ENCODE measurements around the gene HSD11B1. TPM values are rescaled to one million over a fixed set of nuclear protein-coding genes. Genes with fewer than 3 reads are reported as not detected.

Gene HSD11B1
- total RNA-seq, 1 donor from 2014 or later: not detected

DNA sequence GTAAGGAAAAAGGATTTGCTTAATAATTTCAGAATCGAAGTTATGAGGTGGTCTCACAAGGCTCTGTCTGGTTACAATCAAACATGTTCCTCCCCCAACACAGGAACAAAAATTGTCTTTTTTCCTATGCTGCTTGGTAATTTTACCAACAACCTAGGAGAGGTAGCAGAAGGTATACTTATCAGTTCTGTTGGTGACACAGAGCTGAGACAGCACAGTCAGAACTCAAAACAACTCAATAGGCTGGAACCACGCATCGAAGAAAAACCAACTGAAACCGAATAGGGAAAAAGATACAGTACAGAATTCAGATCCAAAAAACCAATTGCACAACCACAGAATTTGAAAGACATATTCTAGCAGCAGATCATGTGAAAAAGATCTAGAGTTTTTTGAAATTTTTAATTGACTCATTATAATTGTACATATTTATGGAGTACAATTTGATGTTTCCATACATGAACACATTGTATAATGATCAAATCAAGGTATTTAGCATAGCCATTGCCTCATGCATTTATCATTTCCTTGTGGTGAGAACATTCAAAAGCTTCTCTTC lies 25.6 kb upstream of the HSD11B1 start:
- no peak for DNase-seq (ENCODE audit: low read depth, low spot score)
- TF ChIP-seq, protein P1, sequence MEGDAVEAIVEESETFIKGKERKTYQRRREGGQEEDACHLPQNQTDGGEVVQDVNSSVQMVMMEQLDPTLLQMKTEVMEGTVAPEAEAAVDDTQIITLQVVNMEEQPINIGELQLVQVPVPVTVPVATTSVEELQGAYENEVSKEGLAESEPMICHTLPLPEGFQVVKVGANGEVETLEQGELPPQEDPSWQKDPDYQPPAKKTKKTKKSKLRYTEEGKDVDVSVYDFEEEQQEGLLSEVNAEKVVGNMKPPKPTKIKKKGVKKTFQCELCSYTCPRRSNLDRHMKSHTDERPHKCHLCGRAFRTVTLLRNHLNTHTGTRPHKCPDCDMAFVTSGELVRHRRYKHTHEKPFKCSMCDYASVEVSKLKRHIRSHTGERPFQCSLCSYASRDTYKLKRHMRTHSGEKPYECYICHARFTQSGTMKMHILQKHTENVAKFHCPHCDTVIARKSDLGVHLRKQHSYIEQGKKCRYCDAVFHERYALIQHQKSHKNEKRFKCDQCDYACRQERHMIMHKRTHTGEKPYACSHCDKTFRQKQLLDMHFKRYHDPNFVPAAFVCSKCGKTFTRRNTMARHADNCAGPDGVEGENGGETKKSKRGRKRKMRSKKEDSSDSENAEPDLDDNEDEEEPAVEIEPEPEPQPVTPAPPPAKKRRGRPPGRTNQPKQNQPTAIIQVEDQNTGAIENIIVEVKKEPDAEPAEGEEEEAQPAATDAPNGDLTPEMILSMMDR (conservative IDR thresholded peaks at IDR 0.05): no peak
- Mint-ChIP-seq H3K9me3 (no peaks in the 10 kb centered on the region), H3K27ac (ENCODE audit: unreplicated experiment) (no peak overlapping the region), H3K36me3 (ENCODE audit: low read depth) (no peaks in the 10 kb centered on the region), H3K4me1 (peaks cover 18% of the 10 kb centered on the region), H3K27me3 (ENCODE audit: low read depth) (peaks cover 88% of the 10 kb centered on the region), H3K4me3 (no peak overlapping the region)

DNA sequence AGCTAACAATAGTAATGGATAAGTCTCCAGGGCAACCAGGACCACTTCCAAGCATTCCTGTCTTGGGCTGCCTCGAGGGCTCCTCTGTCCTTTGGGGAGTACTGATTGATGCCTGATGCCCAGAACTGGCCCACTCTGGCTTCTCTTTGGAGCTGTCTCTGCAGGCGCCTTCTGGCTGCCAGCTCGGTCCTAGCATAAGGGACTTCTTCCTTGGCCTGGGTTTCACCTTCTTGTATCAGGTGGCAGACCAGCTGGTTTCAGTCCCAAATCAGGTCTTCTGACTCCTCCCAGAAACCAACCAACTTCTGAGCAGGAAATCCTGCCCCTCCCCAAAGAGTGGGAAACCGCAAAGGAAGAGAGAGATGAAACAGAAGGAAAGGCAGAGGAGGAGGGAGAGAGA lies 18.8 kb upstream of the HSD11B1 start:
- Mint-ChIP-seq H3K27me3 (ENCODE audit: low read depth) (peaks cover 37% of the 10 kb centered on the region), H3K4me1 (no peaks in the 10 kb centered on the region), H3K36me3 (ENCODE audit: low read depth) (no peaks in the 10 kb centered on the region), H3K27ac (ENCODE audit: unreplicated experiment) (no peak overlapping the region), H3K9me3 (no peaks in the 10 kb centered on the region), H3K4me3 (no peak overlapping the region)
- TF ChIP-seq, protein P1 (conservative IDR thresholded peaks at IDR 0.05): no peak
- DNase-seq (ENCODE audit: low read depth, low spot score): no peak

DNA sequence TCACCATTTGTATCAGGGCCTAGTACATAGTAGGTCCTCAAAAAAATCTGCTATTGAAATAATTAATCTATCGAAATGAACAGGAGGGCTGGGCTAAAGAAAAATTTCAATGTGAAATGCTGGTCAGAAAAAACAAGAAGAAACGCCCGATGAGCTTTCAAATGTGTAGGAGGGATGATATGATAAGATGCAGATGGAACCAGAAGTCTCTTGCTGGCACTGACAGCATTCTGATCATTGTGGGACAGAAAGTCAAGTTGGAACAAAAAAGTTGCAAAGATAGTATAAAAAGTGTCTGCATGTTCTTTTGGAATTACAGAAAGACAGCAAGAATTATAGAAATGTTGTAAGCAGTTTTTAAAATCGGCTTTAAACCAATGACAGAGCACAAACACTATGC lies 18.3 kb upstream of the HSD11B1 start:
- no peak overlapping the region for H3K27ac Mint-ChIP-seq (ENCODE audit: unreplicated experiment)
- H3K4me1 Mint-ChIP-seq: no peaks in the 10 kb centered on the region
- no peak overlapping the region for H3K4me3 Mint-ChIP-seq
- DNase-seq (ENCODE audit: low read depth, low spot score): no peak
- TF ChIP-seq, protein P1 (conservative IDR thresholded peaks at IDR 0.05): no peak
- no peaks in the 10 kb centered on the region for H3K9me3 Mint-ChIP-seq
- no peaks in the 10 kb centered on the region for H3K36me3 Mint-ChIP-seq (ENCODE audit: low read depth)
- H3K27me3 Mint-ChIP-seq (ENCODE audit: low read depth): peaks cover 37% of the 10 kb centered on the region

DNA sequence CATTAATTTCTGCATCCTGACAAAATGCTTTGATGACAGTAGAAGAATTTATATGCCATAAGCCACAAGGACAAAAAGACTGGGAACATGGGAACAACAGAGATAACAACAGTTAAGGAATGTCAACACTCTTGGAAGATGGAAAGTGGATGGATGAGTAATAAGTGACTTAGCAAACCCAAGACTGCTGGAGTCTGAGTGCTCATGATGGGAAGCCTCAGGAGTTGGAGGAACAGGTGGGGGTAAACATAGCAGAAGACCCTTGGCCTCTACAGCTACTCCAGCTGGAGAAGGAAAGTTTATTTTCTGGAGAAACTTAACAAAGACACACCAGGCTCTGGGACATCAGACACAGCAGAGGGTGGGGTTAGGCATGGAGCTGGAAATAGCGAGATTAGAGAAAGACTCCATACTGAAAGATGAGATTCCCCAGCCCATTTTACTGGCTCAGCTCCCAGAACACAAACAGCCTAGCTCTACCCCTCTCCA lies 15.9 kb upstream of the HSD11B1 start:
- TF ChIP-seq, protein P1 (conservative IDR thresholded peaks at IDR 0.05): no peak
- Mint-ChIP-seq H3K9me3 (no peaks in the 10 kb centered on the region), H3K27me3 (ENCODE audit: low read depth) (peaks cover 31% of the 10 kb centered on the region), H3K4me1 (no peaks in the 10 kb centered on the region), H3K36me3 (ENCODE audit: low read depth) (no peaks in the 10 kb centered on the region), H3K4me3 (no peak overlapping the region), H3K27ac (ENCODE audit: unreplicated experiment) (no peak overlapping the region)
- DNase-seq (ENCODE audit: low read depth, low spot score): no peak

DNA sequence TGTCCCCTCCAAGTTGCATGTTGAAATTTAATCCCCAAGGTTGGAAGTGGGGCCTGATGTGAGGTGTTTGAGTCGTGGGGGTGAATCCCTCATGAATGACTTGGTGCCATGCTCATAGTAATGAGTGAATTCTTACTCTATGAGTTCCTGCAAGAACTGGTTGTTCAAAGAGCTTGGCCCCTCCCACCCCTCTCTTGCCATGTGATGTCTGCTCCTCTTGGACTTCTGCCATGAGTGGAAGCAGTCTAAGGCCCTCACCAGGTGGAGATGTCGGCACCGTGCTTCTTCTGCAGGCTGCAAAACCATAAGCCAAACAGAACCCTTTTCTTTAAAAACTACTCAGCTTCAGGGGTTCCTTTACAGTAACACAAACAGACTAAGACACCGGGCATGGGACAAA lies 15.2 kb upstream of the HSD11B1 start:
- TF ChIP-seq, protein P1 (conservative IDR thresholded peaks at IDR 0.05): no peak
- no peaks in the 10 kb centered on the region for H3K36me3 Mint-ChIP-seq (ENCODE audit: low read depth)
- no peak overlapping the region for H3K27ac Mint-ChIP-seq (ENCODE audit: unreplicated experiment)
- H3K4me1 Mint-ChIP-seq: no peaks in the 10 kb centered on the region
- H3K4me3 Mint-ChIP-seq: no peak overlapping the region
- no peaks in the 10 kb centered on the region for H3K9me3 Mint-ChIP-seq
- H3K27me3 Mint-ChIP-seq (ENCODE audit: low read depth): peaks cover 38% of the 10 kb centered on the region
- DNase-seq (ENCODE audit: low read depth, low spot score): no peak
